ENCODE data around the gene STX7. TPM values are rescaled to one million over a fixed set of nuclear protein-coding genes. Genes with fewer than 3 reads are reported as not detected.
A peak's percentile ranks its signal among the peaks of the same experiment; 100 is the strongest.

The STX7 gene
- total RNA-seq, 1 experiment from 2014 or later, result 25.6 TPM

DNA sequence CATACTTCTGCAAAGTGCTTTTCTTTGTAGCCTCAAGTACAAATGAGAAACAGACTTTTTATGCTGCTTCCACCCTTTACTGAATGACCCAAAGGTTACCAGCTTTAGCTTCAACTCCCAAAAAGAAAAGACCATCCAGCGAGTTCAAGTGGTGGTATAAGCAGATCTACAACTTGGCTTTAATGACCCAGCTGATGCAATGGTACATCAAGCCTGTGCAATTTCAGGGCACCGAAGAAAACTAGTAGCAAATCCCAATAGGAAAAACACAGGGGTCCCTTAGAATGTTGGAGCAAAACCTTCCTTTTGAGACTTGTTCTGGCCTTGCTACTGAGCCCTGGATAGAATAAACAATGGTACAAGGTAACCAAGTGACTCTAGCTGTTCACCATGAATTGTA lies 33.8 kb downstream of the STX7 start:
- Mint-ChIP-seq H3K36me3 (no peaks in the 10 kb centered on the region), H3K27me3 (ENCODE audit: low read depth) (no peaks in the 10 kb centered on the region), H3K27ac (no peak overlapping the region), H3K4me1 (no peaks in the 10 kb centered on the region), H3K4me3 (no peak overlapping the region), H3K9me3 (no peaks in the 10 kb centered on the region)
- DNase-seq (ENCODE audit: low spot score) (no peak), ATAC-seq (no peak)
- TF ChIP-seq, protein P1, sequence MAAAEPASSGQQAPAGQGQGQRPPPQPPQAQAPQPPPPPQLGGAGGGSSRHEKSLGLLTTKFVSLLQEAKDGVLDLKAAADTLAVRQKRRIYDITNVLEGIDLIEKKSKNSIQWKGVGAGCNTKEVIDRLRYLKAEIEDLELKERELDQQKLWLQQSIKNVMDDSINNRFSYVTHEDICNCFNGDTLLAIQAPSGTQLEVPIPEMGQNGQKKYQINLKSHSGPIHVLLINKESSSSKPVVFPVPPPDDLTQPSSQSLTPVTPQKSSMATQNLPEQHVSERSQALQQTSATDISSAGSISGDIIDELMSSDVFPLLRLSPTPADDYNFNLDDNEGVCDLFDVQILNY (CRISPR knock-in tag; IDR thresholded peaks at IDR 0.05), result no peak
- peak; percentile 42; the same call in 1 of the 2 replicates for TF ChIP-seq GABPB1 (CRISPR knock-in tag; IDR thresholded peaks at IDR 0.05)
- CTCF ChIA-PET, result no interaction called here
- POLR2A ChIA-PET, result no interaction called here

GRCh38 chr6:132478674-132479073 lies 34.2 kb downstream of the STX7 start:
- TF ChIP-seq TP53 (CRISPR knock-in tag; IDR thresholded peaks at IDR 0.05), result no peak
- TF ChIP-seq ZBTB43 (CRISPR knock-in tag; IDR thresholded peaks at IDR 0.05), result no peak
- no peak for TF ChIP-seq CREB1 (CRISPR knock-in tag; IDR thresholded peaks at IDR 0.05)
- no peak for TF ChIP-seq ATF3 (CRISPR knock-in tag; conservative IDR thresholded peaks at IDR 0.05)
- TF ChIP-seq, protein P2, sequence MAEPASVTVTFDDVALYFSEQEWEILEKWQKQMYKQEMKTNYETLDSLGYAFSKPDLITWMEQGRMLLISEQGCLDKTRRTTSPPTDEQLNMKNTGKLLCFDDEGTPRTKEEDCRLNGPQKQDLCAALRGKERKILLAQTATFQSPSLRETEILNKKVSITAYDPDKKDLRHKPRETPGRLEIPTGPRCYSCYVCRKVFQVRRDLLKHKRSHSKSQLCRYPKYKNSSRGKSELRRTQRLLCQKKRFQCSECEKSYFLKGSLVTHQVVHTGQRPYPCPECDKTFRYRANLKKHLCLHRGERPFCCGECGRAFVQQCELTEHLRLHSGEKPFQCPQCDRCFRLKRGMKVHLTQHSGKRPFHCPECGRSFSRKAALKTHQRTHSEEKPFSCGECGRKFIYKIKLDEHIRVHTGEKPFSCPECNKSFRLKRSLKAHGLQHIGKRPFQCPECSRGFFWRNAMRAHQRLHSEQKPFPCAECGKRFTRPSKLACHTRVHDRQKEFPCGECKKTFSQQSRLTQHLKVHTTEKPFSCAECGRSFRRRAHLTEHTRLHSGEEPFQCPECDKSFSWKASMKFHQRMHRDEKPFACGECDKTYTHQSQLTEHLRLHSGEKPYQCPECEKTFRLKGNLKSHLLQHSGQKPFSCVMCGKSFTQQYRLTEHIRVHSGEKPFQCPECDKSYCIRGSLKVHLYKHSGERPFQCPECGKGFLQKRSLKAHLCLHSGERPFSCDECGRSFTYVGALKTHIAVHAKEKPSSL (CRISPR knock-in tag; conservative IDR thresholded peaks at IDR 0.05), result no peak
- TF ChIP-seq, protein P3, sequence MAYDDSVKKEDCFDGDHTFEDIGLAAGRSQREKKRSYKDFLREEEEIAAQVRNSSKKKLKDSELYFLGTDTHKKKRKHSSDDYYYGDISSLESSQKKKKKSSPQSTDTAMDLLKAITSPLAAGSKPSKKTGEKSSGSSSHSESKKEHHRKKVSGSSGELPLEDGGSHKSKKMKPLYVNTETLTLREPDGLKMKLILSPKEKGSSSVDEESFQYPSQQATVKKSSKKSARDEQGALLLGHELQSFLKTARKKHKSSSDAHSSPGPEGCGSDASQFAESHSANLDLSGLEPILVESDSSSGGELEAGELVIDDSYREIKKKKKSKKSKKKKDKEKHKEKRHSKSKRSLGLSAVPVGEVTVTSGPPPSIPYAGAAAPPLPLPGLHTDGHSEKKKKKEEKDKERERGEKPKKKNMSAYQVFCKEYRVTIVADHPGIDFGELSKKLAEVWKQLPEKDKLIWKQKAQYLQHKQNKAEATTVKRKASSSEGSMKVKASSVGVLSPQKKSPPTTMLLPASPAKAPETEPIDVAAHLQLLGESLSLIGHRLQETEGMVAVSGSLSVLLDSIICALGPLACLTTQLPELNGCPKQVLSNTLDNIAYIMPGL (CRISPR knock-in tag; IDR thresholded peaks at IDR 0.05), result no peak
- TF ChIP-seq ERG (CRISPR knock-in tag; IDR thresholded peaks at IDR 0.05), result no peak
- TF ChIP-seq OVOL2 (CRISPR knock-in tag; IDR thresholded peaks at IDR 0.05; ENCODE audit: borderline replicate concordance), result no peak
- Mint-ChIP-seq H3K4me3 (no peak overlapping the region), H3K27me3 (ENCODE audit: low read depth) (no peaks in the 10 kb centered on the region), H3K27ac (no peak overlapping the region), H3K36me3 (no peaks in the 10 kb centered on the region), H3K4me1 (no peaks in the 10 kb centered on the region), H3K9me3 (no peaks in the 10 kb centered on the region)
- no peak for DNase-seq (ENCODE audit: low spot score)
- ATAC-seq, result no peak
- CTCF ChIA-PET, result no interaction called here
- POLR2A ChIA-PET, result no interaction called here

DNA sequence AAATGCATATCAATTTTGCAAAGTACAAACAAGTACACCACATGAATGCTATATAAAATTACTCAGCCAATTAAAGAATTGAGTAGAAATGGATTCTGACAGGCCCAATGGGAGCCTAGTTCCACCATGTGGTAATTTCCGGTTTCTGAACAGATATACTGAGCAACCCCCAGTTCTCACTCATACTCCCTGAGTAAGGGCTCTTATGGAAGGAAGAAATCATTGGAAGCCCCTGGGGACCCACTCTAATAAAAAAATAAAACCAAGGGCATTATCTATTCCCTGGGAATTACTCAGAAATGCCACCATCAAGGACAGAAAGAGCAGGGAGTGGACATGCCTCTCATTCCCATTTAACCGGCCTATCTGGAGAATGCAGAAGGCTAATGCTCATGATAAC lies 34.6 kb downstream of the STX7 start:
- ChIA-PET CTCF (no interaction called here), POLR2A (no interaction called here)
- no peaks in the 10 kb centered on the region for H3K9me3 Mint-ChIP-seq
- no peaks in the 10 kb centered on the region for H3K4me1 Mint-ChIP-seq
- no peaks in the 10 kb centered on the region for H3K36me3 Mint-ChIP-seq
- DNase-seq (ENCODE audit: low spot score) (no peak), ATAC-seq (no peak)
- H3K27ac Mint-ChIP-seq, result no peak overlapping the region
- TF ChIP-seq ZNF396 (CRISPR knock-in tag; IDR thresholded peaks at IDR 0.05; ENCODE audit: borderline replicate concordance) (no peak), TEAD4 (CRISPR knock-in tag; IDR thresholded peaks at IDR 0.05) (no peak)
- H3K4me3 Mint-ChIP-seq, result no peak overlapping the region
- H3K27me3 Mint-ChIP-seq (ENCODE audit: low read depth), result no peaks in the 10 kb centered on the region

GRCh38 chr6:132476688-132477087 lies 36.2 kb downstream of the STX7 start:
- no peak overlapping the region for H3K4me3 Mint-ChIP-seq
- H3K27me3 Mint-ChIP-seq (ENCODE audit: low read depth), result no peaks in the 10 kb centered on the region
- ATAC-seq (no peak), DNase-seq (ENCODE audit: low spot score) (no peak)
- ChIA-PET POLR2A (no interaction called here), CTCF (no interaction called here)
- H3K9me3 Mint-ChIP-seq, result no peaks in the 10 kb centered on the region
- no peaks in the 10 kb centered on the region for H3K36me3 Mint-ChIP-seq
- TF ChIP-seq CTCF (IDR thresholded peaks at IDR 0.05) (no peak), ZNF532 (CRISPR knock-in tag; IDR thresholded peaks at IDR 0.05; ENCODE audit: borderline replicate concordance) (no peak), ZNF396 (CRISPR knock-in tag; IDR thresholded peaks at IDR 0.05; ENCODE audit: borderline replicate concordance) (no peak)
- H3K27ac Mint-ChIP-seq, result no peak overlapping the region
- no peaks in the 10 kb centered on the region for H3K4me1 Mint-ChIP-seq

Data from WTC11 (cell line).